Coronary artery (tissue), 2 donors: ENCODE results near the gene EMILIN1.
"Not testable (repeated sequence)": the region's sequence is repeated elsewhere in the genome, so short reads cannot be mapped to it uniquely, and the experiment has no call there.

Experiments used
- DNase-seq: peaks from one replicate; pipeline ENCODE4 v3.0.0-alpha.2; 2017; ENCODE audit warnings: low spot score
- H3K27ac ChIP-seq, 2 donors: fragments of 200-600 bp; sonication (generic); one replicate each; pipeline ENCODE4 v1.5.1; 2016 to 2019
- H3K4me3 ChIP-seq: fragments of 200-600 bp; sonication (generic); 2 replicates; pipeline ENCODE4 v1.5.1; 2016; ENCODE audit warnings: mild to moderate bottlenecking, moderate library complexity
- TF ChIP-seq, protein P1 (sequence below): fragments of 200-600 bp; sonication (generic); IDR thresholded peaks from one replicate; pipeline ENCODE4 v1.5.1; 2019; ENCODE audit warnings: antibody characterized with exemption

Gene EMILIN1

DNA sequence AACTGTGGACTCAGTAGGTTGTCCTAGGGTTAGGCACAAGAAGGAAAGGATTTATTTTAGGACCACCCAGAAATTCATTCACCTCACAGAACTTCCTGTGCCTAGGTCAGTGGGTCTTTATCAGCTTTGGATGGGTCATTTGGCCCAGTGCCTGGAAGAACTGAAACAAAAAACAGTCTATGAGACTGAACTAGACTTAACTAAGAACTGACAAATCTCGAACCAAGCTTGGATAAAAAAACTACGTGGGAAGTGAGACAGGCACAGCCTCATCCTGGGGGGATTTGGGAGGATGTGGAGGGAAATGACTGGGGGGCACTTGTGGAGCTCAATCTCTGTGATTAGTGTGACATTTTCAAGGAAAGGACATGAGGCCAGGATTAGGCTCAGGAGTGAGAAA lies 4.6 kb upstream of the EMILIN1 start:
- TF ChIP-seq, protein P1, sequence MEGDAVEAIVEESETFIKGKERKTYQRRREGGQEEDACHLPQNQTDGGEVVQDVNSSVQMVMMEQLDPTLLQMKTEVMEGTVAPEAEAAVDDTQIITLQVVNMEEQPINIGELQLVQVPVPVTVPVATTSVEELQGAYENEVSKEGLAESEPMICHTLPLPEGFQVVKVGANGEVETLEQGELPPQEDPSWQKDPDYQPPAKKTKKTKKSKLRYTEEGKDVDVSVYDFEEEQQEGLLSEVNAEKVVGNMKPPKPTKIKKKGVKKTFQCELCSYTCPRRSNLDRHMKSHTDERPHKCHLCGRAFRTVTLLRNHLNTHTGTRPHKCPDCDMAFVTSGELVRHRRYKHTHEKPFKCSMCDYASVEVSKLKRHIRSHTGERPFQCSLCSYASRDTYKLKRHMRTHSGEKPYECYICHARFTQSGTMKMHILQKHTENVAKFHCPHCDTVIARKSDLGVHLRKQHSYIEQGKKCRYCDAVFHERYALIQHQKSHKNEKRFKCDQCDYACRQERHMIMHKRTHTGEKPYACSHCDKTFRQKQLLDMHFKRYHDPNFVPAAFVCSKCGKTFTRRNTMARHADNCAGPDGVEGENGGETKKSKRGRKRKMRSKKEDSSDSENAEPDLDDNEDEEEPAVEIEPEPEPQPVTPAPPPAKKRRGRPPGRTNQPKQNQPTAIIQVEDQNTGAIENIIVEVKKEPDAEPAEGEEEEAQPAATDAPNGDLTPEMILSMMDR = no peak
- Histone ChIP-seq H3K27ac (peak overlapping the region; percentile 96 to 97), H3K4me3 (no peak overlapping the region)
- DNase-seq = no peak

DNA sequence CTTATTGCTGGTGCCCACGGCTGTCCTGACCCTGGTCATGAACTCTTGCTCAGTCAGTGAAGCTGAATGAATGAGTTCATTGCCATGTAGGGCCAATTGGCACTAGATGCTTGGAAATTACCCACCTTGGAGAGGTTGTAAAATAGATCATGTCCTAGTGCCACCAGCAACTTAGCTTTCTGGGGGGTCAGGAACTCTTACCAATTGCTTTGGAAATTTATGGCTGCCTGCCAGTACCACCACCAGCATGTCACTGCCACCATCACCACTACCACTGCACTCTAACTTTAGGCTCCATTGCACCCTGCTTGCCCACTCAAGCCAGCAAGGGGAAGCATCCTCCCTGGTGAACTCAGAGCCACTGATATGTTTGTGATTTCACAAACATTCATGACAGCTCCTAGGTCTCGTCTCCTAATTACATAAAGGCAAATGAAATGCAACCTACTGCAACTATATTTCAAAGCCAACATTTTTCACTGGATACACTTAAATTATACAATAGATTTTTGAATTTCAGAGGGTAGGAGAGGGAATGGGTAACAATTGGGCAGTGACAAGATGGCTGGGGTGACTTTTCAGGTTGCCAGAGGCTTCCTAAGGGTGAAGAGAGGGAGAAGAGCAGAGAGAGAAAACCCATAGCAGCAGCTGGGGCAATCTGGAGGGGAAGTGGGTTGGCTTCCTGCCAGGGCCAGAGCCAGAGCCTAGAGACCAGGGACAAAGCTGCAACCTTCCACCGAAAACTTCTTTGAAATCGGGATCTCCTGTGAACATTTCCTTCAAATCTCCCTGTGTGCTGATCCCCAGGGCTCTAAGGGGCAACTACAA lies 3.5 kb upstream of the EMILIN1 start:
- DNase-seq = no peak
- TF ChIP-seq, protein P1 = no peak
- Histone ChIP-seq H3K27ac (peak overlapping the region; percentile 96 to 97), H3K4me3 (no peak overlapping the region)

DNA sequence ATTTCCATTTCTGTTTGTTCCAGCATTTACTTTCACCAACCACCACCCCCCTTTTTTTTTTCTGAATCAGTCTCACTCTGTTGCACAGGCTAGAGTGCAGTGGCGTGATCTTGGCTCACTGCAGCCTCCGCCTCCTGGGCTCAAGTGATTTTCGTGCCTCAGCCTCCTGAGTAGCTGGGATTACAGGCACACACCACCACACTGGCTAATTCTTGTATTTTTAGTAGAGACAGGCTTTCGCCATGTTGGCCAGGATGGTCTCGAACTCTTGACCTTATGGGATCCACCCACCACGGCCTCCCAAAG lies 2.9 kb upstream of the EMILIN1 start:
- H3K27ac ChIP-seq = peak overlapping the region; percentile 96 to 97
- not testable (repeated sequence) for H3K4me3 ChIP-seq, DNase-seq

DNA sequence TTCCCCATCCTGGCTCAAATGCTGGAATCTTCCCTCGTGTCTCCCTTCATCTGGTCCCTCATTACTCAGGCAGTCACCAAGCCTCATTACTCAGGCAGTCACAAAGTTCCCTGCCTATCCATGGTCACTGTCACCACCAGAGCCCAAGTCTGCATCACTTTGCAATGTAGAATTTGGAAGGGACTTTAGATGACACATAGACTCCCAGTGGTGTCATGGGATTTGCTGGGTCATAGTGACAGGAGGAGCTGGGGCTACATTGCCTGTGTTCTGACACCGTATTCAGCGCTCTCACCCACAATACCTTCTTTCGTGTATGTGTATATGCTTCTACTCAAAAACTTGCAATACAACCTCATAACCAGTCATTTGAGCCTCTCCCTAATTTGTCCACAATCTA lies 2.1 kb upstream of the EMILIN1 start:
- Histone ChIP-seq H3K27ac (peak overlapping the region; percentile 96 to 97), H3K4me3 (no peak overlapping the region)
- TF ChIP-seq, protein P1 = no peak
- DNase-seq = no peak

DNA sequence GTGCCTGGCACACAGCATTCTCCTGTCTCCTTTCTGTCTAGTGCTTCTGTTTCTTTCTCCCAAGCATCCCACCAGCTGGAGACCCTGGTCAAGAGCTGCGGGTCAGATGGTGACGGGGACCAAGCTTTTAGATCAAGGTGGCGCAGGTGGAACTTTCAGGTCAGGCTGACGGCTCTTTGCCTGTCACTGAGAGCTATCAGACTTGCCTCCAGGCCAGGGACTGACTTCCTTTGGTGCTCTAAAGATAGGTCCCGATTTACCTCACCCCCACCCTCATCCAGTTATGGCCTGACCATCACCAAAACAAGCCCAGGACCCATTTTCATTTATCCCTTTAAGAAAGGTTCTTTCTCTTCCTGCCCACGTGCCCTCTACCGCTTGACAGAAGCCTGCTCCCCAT lies 1.2 kb upstream of the EMILIN1 start:
- no peak overlapping the region for H3K4me3 ChIP-seq
- DNase-seq = no peak
- peak overlapping the region; percentile 95 to 96 for H3K27ac ChIP-seq
- TF ChIP-seq, protein P1 = no peak

DNA sequence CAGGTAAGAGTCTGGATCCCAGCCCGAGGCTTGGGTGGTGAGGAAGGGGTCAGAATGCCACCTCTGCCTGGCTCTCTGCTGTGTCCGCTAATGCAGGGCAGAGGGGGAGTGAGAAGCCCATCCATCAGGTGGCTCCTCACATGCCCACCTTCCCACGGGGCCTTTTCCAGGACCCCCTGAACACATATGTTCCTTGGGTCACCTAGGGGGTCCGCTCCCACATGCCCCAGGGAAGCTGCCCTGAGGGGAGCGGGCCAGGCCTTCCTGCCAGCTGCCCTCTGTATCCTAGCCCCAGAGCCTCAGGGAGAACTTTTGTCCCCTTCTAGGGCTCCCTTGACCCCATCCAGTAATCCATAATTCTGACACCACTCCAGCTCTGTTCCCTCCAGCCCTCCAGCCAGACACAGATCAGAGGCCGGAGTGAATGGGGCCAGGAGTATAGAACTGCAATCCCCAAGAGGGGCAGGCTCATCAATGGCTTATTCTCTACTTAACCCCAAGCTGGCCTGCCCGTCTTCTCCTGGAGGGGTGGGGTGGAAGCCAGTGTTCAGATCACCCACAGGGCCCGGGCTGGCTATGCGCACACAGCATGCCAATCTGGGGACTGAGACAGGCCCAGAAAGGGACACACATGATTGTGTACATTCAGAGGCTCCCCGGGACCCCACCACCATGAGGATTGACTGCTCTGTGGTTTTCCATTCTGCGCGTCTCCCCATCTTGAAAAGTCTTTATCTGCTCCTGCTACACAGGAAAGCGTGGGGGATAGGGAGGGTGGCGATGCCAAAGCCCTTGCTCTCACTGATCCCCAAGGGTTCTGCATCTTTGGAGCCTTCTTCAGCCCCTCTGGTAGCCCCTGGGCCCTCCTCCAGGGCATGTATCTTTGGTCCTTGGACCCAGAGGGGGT lies 1.1 kb downstream of the EMILIN1 start:
- Histone ChIP-seq H3K27ac (peak overlapping the region; percentile 95 to 96), H3K4me3 (peak overlapping the region; percentile 90)
- TF ChIP-seq, protein P1 = no peak
- DNase-seq = no peak

DNA sequence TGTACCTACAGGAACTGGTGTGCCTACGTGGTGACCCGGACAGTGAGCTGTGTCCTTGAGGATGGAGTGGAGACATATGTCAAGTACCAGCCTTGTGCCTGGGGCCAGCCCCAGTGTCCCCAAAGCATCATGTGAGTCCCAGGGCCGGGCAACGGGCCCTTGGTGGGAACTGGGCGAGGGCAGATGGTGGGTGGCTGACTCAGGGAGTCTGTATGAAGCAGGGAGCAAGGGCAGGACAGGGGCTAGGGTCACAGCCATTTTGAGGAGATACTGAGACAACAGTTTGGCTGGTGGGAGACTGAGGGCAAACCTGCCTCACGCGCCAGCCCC lies 1.7 kb downstream of the EMILIN1 start:
- H3K4me3 ChIP-seq = peak overlapping the region; percentile 90
- TF ChIP-seq, protein P1 = no peak
- H3K27ac ChIP-seq = peak overlapping the region; percentile 95 to 96
- no peak for DNase-seq
